Measurements from ENCODE around the gene SLC25A1. TPM values are rescaled to one million over a fixed set of nuclear protein-coding genes. Genes with fewer than 3 reads are reported as not detected.

The SLC25A1 gene
- total and polyA plus RNA-seq, 2 experiments from 2014 or later, result 141 to 242 TPM

- Mint-ChIP-seq H3K27me3 (ENCODE audit: insufficient read depth, low read depth, poor library complexity) (peaks cover 49% of the 10 kb centered on the region), H3K4me1 (peaks cover 48% of the 10 kb centered on the region), H3K27ac (peak overlapping the region; percentile 86; the same call in 1 of the 2 replicates), H3K36me3 (ENCODE audit: low read depth) (peaks cover 16% of the 10 kb centered on the region; the same call in 2 of the 3 replicates), H3K9me3 (no peaks in the 10 kb centered on the region; the same call in 2 of the 3 replicates), H3K4me3 (no peak overlapping the region)
- H3K27me3 ChIP-seq (ENCODE audit: insufficient read depth), result peaks cover 11% of the 10 kb centered on the region
- DNase-seq (ENCODE audit: low spot score) (no peak), ATAC-seq (no peak)
- H3K4me2 ChIP-seq, result peak overlapping the region; percentile 100; the same call in 1 of the 2 replicates
- H3K9me2 ChIP-seq (ENCODE audit: insufficient read depth), result no peaks in the 10 kb centered on the region
- no peaks in the 10 kb centered on the region for H3K36me3 ChIP-seq (ENCODE audit: insufficient read depth)
- peak overlapping the region; percentile 28; the same call in 1 of the 2 replicates for H3K4me3 ChIP-seq
- H3K79me2 ChIP-seq (replicated peaks; ENCODE audit: insufficient read depth), result peaks cover 32% of the 10 kb centered on the region
- peaks cover 7% of the 10 kb centered on the region for H4K20me1 ChIP-seq (replicated peaks; ENCODE audit: insufficient read depth)
- no peak overlapping the region for H2AFZ ChIP-seq
- peaks cover 35% of the 10 kb centered on the region for H3F3A ChIP-seq (replicated peaks; ENCODE audit: low read depth)
- H3K27ac ChIP-seq (ENCODE audit: low read depth), result peak overlapping the region; percentile 88; the same call in 1 of the 2 replicates
- TF ChIP-seq, protein P1, sequence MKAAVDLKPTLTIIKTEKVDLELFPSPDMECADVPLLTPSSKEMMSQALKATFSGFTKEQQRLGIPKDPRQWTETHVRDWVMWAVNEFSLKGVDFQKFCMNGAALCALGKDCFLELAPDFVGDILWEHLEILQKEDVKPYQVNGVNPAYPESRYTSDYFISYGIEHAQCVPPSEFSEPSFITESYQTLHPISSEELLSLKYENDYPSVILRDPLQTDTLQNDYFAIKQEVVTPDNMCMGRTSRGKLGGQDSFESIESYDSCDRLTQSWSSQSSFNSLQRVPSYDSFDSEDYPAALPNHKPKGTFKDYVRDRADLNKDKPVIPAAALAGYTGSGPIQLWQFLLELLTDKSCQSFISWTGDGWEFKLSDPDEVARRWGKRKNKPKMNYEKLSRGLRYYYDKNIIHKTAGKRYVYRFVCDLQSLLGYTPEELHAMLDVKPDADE (IDR thresholded peaks at IDR 0.05), result no peak
- no peak for TF ChIP-seq ZNF114 (CRISPR knock-in tag; IDR thresholded peaks at IDR 0.05)
- TF ChIP-seq STAT1 (IDR thresholded peaks at IDR 0.05; ENCODE audit: unreplicated experiment), result no peak
- peaks cover 40% of the 10 kb centered on the region for H3K4me1 ChIP-seq (ENCODE audit: insufficient read depth)
These were observed 3.4 kb downstream of the SLC25A1 start for GRCh38 chr22:19175026-19175601.

GRCh38 chr22:19174106-19175025 lies 4.2 kb downstream of the SLC25A1 start:
- peak; percentile 1; the same call in 2 of the 3 replicates for ATAC-seq
- peaks cover 16% of the 10 kb centered on the region; the same call in 2 of the 3 replicates for H3K36me3 Mint-ChIP-seq (ENCODE audit: low read depth)
- H3K4me1 ChIP-seq (ENCODE audit: insufficient read depth), result peaks cover 40% of the 10 kb centered on the region
- H3K9me2 ChIP-seq (ENCODE audit: insufficient read depth), result no peaks in the 10 kb centered on the region
- peak; percentile 12 for TF ChIP-seq POLR2AphosphoS5 (IDR thresholded peaks at IDR 0.05; ENCODE audit: low read depth)
- TF ChIP-seq CREB1 (CRISPR knock-in tag; IDR thresholded peaks at IDR 0.05; ENCODE audit: low read depth), result 0 out of 2 replicates have a peak, but pooled peaks have one; percentile 20
- no peak for TF ChIP-seq CTCF (conservative IDR thresholded peaks at IDR 0.05; ENCODE audit: low read depth in 2 of 2)
- peak overlapping the region; percentile 43 for H3K4me3 Mint-ChIP-seq
- peaks cover 35% of the 10 kb centered on the region for H3F3A ChIP-seq (replicated peaks; ENCODE audit: low read depth)
- H3K9me3 Mint-ChIP-seq, result no peaks in the 10 kb centered on the region; the same call in 2 of the 3 replicates
- peaks cover 7% of the 10 kb centered on the region for H4K20me1 ChIP-seq (replicated peaks; ENCODE audit: insufficient read depth)
- peaks cover 32% of the 10 kb centered on the region for H3K79me2 ChIP-seq (replicated peaks; ENCODE audit: insufficient read depth)
- peaks cover 48% of the 10 kb centered on the region for H3K4me1 Mint-ChIP-seq
- peak overlapping the region; percentile 28; the same call in 1 of the 2 replicates for H3K4me3 ChIP-seq
- peak overlapping the region; percentile 86 for H3K27ac Mint-ChIP-seq
- H3K27me3 Mint-ChIP-seq (ENCODE audit: insufficient read depth, low read depth, poor library complexity), result peaks cover 52% of the 10 kb centered on the region
- peak; percentile 84 for DNase-seq (ENCODE audit: low spot score)
- peaks cover 19% of the 10 kb centered on the region for H3K27me3 ChIP-seq (ENCODE audit: insufficient read depth)
- peak overlapping the region; percentile 100 for H3K4me2 ChIP-seq
- peak overlapping the region; percentile 88 for H3K27ac ChIP-seq (ENCODE audit: low read depth)
- no peaks in the 10 kb centered on the region for H3K36me3 ChIP-seq (ENCODE audit: insufficient read depth)
- H2AFZ ChIP-seq, result no peak overlapping the region

Data from GM23338 (cell line).